GM21447 (cell line): ENCODE data around the gene DYNLT2.
"Not testable (repeated sequence)": the region's sequence is repeated elsewhere in the genome, so short reads cannot be mapped to it uniquely, and the experiment has no call there.

Experiments used
- ATAC-seq: cut with Tn5 transposase; IDR thresholded peaks from one replicate; pipeline ENCODE4 v1.9.1; 2021; ENCODE audit not compliant: unreplicated experiment

Gene DYNLT2

GRCh38 chr6:169783971-169784820, 32.8 kb upstream of the DYNLT2 start:
- ATAC-seq = no peak

GRCh38 chr6:169783401-169783800, 32.0 kb upstream of the DYNLT2 start:
- no peak for ATAC-seq

GRCh38 chr6:169782966-169783365, 31.6 kb upstream of the DYNLT2 start:
- no peak for ATAC-seq

GRCh38 chr6:169780571-169781091, 29.3 kb upstream of the DYNLT2 start:
- no peak for ATAC-seq

- no peak for ATAC-seq
Observed at GRCh38 chr6:169779896-169780295, 28.5 kb upstream of the DYNLT2 start.

GRCh38 chr6:169779092-169779815, 27.9 kb upstream of the DYNLT2 start:
- ATAC-seq = no peak

- no peak for ATAC-seq
Observed at GRCh38 chr6:169778646-169779045, 27.3 kb upstream of the DYNLT2 start.

GRCh38 chr6:169777896-169778295, 26.5 kb upstream of the DYNLT2 start:
- no peak for ATAC-seq

- no peak for ATAC-seq
Observed at GRCh38 chr6:169776379-169776778, 25.0 kb upstream of the DYNLT2 start.

- ATAC-seq = no peak
Observed at GRCh38 chr6:169775321-169775720, 23.9 kb upstream of the DYNLT2 start.

- ATAC-seq = no peak
Observed at GRCh38 chr6:169774347-169774746, 23.0 kb upstream of the DYNLT2 start.

- ATAC-seq = no peak
Observed at GRCh38 chr6:169766921-169767736, 15.8 kb upstream of the DYNLT2 start.

- ATAC-seq = no peak
Observed at GRCh38 chr6:169766232-169766631, 14.9 kb upstream of the DYNLT2 start.

- ATAC-seq = not testable (repeated sequence)
Observed at GRCh38 chr6:169765789-169766188, 14.4 kb upstream of the DYNLT2 start.

GRCh38 chr6:169763881-169764280, 12.5 kb upstream of the DYNLT2 start:
- ATAC-seq = no peak

- no peak for ATAC-seq
Observed at GRCh38 chr6:169763308-169763707, 11.9 kb upstream of the DYNLT2 start.

GRCh38 chr6:169755162-169755561, 3.8 kb upstream of the DYNLT2 start:
- ATAC-seq = no peak

GRCh38 chr6:169752074-169752623, 777 bp upstream of the DYNLT2 start:
- ATAC-seq = no peak

- no peak for ATAC-seq
Observed at GRCh38 chr6:169746556-169746955, 4.8 kb downstream of the DYNLT2 start.

GRCh38 chr6:169745405-169745804, 6.0 kb downstream of the DYNLT2 start:
- ATAC-seq = no peak

GRCh38 chr6:169741344-169741743, 10.0 kb downstream of the DYNLT2 start:
- ATAC-seq = no peak
